ENCODE measurements around the gene AGBL4.

AGBL4 gene

DNA sequence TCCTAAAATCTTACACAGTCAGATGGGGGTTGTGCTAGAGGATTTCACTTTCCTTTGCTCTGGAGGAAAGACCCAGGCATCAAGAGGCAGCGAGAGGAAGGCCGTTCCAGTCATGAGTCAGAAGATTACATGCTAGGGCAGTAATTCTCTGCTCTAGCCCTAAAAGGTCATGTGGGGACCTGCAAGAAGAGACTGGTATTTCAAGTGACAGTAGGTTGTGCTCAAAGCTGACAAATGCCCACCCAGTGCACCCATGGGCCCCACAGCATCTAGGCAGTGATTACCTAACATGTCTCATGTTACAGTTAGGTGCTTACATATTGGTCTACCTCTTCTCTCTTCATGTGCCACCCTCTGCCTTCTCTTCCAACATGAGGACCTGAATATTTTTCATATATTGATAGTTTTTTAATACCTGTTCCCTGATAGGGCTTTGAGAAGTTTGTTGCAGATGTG, 1147.4 kb downstream of the AGBL4 start:
- DNase-seq, result no peak

GRCh38 chr1:48875552-48876329, 1148.0 kb downstream of the AGBL4 start:
- DNase-seq, result no peak

DNA sequence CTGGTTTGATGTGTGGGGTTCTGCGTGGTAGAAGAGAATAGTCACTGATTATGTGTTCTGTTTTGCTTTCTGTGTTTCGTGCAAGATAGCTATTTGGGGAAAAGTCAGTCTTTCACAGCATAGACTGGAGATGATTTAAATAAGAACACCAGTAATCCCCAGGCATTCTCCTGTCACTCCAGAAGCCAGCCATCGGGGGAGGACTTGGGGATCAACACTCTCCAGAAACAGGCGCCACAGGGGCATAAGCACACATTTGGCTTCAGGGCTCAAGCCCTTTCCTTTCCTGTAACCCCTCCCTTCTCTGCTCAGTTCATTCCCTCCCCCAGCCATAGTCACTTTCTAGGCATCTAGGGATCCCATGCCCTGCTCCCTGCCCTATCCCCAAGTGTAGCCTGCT, 1149.8 kb downstream of the AGBL4 start:
- DNase-seq, result no peak

- DNase-seq, result no peak
These were observed 1153.2 kb downstream of the AGBL4 start for GRCh38 chr1:48870596-48870995.

DNA sequence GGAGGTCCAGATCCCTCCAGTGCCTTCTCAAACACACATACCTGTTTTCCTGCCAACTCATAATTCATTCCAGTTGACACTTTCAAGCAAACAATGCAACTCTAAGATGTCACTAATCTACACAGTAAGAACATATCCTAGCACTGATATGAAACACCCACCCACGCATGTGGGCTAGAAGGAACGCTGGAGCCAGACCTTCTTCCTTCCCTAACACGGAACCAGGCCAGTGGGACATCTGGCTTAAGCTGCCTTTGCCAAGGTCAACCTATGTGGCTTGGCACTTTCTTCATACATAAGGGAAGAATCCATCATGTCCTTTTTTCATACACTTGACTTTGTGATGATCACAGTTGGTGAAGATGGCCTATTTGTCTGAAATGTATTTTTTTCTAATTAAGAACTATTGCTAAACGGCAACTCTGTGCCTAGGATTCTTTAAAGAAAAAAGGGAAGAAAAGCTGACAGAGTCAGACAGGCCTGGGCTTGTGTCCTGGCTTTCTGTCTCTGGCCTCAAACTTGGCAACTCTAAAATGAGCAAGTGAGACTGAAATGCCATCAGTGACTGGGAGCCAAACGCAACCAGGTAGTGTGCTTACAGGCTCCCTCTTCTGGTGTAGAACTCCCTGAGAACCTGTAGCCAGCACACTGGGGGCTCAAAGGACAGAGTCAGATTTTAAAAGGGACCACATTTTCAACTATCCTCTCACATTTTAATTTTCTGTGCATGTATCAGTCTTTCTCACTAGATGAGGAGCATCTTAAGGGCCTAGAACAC, 1154.4 kb downstream of the AGBL4 start:
- DNase-seq, result no peak

DNA sequence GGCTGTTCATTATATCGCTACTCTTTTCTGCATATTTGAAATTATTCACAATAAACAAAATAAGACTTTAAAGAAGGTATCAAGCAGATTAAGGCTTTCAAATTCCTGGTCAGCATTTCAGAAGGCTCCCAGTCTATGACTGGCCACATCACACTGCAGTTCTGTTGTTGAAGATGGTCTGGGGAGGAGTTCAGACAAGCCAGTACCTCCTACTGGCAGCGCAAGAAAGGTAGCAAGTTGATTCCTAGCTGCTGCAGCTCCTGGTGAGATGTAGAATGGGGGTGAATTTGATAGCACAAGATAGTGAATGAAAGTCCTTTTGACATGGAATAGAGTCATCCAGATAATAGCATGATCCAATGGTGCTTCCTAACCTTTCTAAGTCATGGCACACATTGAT, 1158.8 kb downstream of the AGBL4 start:
- DNase-seq, result no peak

DNA sequence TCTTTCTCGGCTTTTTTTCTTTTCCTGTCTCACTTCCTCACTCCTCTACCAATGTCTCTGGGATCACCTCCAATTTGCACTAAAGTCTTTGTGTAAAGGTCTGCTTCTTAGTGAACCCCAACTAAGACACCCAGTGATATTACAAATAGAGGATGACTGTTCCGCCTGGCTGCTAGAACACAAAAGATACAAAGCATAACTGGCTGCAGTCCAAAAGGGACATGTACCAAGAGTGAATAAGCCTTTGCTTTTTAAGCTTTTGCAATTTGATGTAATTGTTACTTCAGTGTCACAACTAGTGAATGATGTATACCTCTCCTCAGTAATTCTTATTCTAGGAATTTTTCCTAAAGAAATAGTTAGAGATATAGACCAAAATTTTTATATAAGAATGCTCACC, 1164.3 kb downstream of the AGBL4 start:
- DNase-seq, result no peak

GRCh38 chr1:48858200-48858920, 1165.4 kb downstream of the AGBL4 start:
- DNase-seq, result no peak

DNA sequence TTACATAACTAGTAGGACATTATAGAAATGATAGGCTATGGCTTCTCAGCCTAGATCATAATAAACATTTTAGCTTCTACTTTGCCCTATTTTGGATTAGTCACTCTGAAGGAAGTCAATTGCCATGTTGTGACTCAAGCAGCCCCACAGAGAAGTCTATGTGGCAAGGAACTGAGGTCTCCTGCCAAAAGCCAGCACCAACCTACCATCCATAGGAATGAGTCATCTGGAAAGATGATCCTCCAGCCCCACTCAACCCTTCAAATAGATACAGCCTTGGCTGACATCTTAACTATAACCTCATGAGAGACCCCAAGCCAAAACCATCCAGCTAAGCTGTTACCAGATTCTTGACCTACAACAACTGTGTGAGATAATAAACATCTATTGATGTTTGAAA, 1170.7 kb downstream of the AGBL4 start:
- DNase-seq, result no peak

DNA sequence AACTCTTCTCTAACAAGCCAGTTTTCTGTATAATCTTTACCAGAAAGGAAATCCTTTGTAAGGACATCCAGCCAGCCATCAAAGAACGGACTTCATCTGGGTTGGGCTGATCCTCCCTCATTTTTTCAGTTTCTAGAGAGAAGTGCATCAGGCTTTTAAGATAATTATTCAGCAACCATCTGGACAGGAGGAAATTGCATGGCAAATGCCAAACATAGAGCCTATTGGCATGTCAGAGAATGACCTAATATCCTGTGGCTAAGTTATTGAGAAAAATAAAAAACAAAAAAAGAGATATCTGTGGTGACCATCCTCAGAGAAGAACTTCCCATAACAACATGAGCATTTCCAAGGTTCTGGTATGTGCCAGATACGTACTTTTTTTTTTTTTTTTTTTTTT, 1172.1 kb downstream of the AGBL4 start:
- DNase-seq, result no peak

DNA sequence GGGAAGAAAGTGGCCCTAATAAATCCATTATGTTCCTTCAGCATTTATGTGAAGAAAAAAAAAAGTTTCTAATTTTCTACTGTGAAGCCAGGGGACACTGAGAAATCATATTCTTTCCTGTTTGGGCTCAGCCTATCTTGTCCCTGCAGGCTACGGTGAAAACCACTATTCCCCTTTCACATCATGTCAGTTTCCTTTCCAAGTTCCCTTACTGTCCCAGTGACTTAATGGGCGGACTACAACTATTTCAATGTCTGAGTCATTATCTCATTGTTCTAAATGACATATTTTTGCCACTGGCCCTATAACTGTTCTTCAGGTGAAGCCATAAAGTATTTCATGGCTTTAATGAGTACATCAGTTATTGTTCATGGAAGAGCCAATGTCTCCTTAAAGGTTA, 1175.7 kb downstream of the AGBL4 start:
- DNase-seq, result no peak

GRCh38 chr1:48846441-48846840, 1177.3 kb downstream of the AGBL4 start:
- DNase-seq, result no peak

DNA sequence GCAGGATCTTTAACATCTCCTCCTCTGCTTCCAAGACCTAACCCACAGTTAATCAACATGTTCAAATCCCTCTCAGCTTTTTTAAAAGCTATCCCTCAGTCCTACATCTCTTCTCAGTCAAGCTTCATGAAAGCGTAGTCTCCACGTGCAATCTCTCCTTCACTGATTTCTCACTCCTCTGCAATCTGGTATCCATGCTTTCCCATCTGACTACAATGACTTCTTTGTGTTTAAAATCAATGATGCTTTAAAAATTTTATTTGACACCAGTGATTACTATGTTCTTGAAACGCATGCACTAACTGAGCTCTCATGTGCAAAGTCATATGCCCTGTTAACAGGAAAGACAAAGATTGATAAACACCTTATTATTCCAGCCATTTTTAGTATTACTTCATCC, 1179.6 kb downstream of the AGBL4 start:
- no peak for DNase-seq

- DNase-seq, result no peak
These were observed 1181.8 kb downstream of the AGBL4 start for GRCh38 chr1:48841966-48842365.

DNA sequence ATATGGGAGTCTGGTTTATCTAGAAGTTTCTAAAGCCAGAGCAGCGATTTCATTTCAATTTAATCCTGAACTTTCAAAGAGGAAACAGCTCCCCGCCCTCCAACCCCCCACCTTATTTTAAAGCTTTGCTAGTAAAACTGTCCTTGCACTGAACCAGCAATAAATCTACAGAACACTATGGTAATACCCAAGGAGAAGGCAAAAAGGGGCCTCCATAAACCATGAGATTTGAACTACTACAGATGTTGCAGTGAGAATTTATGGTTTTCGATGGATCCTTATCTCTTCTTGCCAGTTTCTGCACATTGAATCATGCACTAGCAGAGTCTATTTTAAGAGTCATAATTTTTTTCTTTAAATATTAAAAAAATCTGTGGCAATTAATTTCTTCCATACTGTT, 1182.3 kb downstream of the AGBL4 start:
- DNase-seq, result no peak

GRCh38 chr1:48831120-48831978, 1192.4 kb downstream of the AGBL4 start:
- no peak for DNase-seq

GRCh38 chr1:48830715-48831114, 1193.0 kb downstream of the AGBL4 start:
- no peak for DNase-seq

DNA sequence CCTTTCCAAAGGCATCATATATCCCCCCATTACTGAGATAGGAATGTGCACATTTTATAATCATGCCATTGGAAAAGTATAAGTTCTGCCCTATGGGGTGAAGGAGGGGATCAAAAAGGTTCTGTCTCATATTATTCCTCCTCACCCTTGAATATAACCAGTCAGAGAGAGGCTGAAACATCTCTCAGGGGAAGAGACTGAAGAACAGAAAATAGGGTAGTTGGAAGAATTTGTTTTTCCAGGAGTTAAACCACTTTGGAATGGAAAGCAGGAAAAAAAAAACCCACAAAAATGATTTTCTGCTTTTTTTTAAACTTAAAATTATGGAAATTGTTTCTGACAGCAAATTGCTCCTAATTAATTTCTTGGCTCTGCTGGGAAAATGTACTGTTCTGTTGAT, 1194.3 kb downstream of the AGBL4 start:
- no peak for DNase-seq

- DNase-seq, result no peak
These were observed 1200.6 kb downstream of the AGBL4 start for GRCh38 chr1:48823168-48823567.

GRCh38 chr1:48820491-48820890, 1203.3 kb downstream of the AGBL4 start:
- no peak for DNase-seq

GRCh38 chr1:48817505-48818114, 1206.1 kb downstream of the AGBL4 start:
- no peak for DNase-seq

DNA sequence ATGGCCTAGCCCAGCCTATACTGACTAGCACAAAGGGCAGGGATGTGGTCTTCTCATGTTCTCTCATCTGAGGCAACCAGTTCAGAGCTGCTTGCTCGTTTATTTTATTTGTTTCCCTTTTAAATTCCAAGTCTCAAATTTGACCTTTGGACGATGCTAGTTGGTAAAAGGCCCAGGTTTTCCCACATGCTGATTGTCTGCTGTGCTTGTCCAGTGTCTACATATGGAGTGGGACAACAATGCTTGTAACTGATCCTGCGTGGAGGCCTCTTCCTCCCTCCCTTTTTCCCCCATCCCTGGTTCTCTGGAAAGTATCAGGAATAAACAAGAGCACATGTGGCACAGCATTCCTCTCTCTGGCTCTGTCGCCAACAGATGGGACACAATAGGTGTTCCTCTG, 1213.0 kb downstream of the AGBL4 start:
- no peak for DNase-seq

Data from activated CD4-positive, alpha-beta T cell treated with anti-CD3 and anti-CD28 coated beads for 1 hour (primary cell).